Epithelial cell of proximal tubule (primary cell): ENCODE results near the gene NR3C1. TPM values are rescaled to one million over a fixed set of nuclear protein-coding genes. Genes with fewer than 3 reads are reported as not detected.

Experiments used
- DNase-seq: peaks from one replicate; pipeline ENCODE4 v3.0.0-alpha.2; 2011; ENCODE audit warnings: low read depth
- H3K4me3 ChIP-seq: 2 replicates; pipeline ENCODE4 v1.5.1; 2011; ENCODE audit warnings: low read depth, mild to moderate bottlenecking, low read length
- total RNA-seq: library from RNA; depleted of rRNA; stranded (reverse); fragments of >200 nt; gene quantifications from 2 replicates; pipeline ENCODE4 v1.2.3, GENCODE V29; 2015
- TF ChIP-seq, protein P1 (sequence below): conservative IDR thresholded peaks from 2 replicates; pipeline ENCODE4 v1.5.1; 2012; ENCODE audit warnings: low read depth, mild to moderate bottlenecking, low read length

Gene NR3C1
- total RNA-seq, 1 donor from 2014 or later = 14.6 TPM

DNA sequence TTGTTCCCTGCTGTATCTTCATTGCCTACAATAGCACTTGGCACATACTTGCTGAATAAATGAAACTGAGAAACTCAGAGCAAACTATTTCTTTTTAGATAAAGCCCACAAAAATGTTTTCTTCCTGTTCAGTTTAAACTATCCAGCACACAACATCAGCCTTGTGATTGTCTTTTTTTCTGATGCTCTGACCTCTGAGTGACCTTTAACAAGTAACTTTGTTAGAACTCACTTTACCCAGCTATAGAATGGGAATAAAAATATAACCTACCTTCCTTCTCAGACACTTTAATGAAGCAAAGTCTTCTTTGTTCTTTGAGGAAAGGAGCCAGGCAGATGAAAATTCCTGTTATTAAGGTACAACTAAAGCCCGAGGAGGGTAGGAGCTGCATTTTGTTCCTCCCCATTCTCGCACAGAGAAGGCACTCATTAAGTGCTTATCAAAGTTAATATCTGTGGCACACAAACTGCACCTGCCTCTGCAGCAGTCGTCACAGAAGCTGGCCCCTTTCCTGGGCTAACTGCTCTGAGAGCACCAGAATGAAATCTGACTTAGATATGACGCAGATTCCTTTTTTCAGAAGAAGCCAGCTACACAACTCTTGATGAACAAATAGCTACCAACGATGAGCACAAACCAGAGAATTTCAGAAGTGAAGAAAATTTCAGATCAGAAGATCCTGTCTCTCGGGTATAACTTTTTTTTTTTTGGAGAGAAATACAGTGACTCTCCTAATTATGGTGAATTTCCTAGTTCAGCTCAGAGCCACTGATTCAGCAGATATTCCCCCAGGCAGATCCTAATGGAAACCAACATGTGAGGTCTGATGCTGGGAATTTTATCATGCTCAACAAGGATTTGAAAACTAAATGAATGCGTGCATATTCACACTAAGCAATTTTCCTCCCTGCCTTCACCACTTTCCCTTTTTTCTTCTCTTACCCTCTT, 31.0 kb upstream of the NR3C1 start:
- TF ChIP-seq, protein P1, sequence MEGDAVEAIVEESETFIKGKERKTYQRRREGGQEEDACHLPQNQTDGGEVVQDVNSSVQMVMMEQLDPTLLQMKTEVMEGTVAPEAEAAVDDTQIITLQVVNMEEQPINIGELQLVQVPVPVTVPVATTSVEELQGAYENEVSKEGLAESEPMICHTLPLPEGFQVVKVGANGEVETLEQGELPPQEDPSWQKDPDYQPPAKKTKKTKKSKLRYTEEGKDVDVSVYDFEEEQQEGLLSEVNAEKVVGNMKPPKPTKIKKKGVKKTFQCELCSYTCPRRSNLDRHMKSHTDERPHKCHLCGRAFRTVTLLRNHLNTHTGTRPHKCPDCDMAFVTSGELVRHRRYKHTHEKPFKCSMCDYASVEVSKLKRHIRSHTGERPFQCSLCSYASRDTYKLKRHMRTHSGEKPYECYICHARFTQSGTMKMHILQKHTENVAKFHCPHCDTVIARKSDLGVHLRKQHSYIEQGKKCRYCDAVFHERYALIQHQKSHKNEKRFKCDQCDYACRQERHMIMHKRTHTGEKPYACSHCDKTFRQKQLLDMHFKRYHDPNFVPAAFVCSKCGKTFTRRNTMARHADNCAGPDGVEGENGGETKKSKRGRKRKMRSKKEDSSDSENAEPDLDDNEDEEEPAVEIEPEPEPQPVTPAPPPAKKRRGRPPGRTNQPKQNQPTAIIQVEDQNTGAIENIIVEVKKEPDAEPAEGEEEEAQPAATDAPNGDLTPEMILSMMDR = no peak
- H3K4me3 ChIP-seq = peak overlapping the region; percentile 34
- DNase-seq = no peak

DNA sequence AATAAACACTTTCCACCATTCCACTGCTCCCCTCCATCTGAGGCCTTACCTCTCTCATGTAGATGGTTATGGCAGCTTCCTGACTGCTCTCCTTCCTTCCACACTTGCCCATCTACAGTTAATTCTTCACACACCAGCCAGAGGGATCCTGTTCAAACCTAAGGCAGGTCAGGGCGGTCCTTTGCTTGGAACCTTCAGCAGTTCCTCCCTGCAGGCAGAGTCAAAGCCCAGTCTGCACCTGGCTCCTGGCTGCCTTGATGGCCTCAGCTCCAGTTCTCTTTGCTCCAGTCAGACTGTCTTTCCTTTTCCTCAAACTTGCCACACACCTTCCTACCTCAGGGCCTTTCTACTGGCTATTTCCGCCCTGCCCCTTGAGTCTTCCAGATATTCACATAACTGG, 30.2 kb upstream of the NR3C1 start:
- DNase-seq = no peak
- TF ChIP-seq, protein P1 = no peak
- no peak overlapping the region for H3K4me3 ChIP-seq

DNA sequence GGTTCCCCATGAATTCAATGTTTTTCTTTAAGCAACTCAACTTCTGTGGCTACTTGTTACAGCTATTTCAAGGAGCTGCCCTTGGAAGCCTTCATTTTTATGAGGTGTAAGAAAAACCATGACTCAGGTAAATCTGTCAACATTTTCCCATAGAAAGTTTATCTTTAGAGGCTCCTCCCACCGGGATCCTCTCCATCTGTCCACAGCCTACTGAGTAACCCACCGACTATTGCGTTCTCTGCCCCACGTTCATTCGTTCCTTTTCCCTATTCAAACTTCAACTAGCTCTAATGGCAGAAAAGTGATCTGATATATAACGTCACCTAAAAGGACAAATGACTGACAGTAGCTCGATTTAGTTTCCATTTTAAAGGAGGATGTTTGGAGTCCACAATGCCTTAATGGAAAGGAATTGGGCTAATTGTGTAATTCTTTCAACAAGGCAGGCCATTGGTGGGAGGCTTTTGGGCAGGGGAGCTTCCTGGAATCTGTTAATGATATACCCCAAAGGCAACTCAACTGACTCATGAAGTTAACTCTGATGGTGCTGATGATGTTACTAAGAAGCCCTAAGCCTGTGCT, 29.3 kb upstream of the NR3C1 start:
- peak; percentile 46 for DNase-seq
- TF ChIP-seq, protein P1 = no peak
- peak overlapping the region; percentile 38 for H3K4me3 ChIP-seq

DNA sequence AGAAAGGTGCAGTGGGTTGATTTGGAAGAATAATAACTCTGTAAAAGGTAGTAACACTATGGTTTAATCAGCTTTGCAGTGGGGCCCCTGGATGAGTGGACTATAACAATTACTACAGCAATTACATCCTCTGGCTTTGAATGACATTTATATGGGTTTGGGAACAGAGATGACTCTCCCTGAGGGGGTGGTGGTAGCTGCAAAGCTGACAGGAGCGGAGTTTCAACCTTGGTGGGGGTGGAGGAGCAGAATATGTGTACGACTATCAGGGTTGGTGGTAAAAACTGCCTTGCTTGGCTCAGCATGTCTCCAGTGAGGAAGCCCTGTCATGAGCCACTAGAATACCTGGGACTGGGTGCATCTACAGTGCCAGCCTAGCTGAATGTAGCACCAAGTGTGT, 28.3 kb upstream of the NR3C1 start:
- no peak for DNase-seq
- TF ChIP-seq, protein P1 = no peak
- no peak overlapping the region for H3K4me3 ChIP-seq

DNA sequence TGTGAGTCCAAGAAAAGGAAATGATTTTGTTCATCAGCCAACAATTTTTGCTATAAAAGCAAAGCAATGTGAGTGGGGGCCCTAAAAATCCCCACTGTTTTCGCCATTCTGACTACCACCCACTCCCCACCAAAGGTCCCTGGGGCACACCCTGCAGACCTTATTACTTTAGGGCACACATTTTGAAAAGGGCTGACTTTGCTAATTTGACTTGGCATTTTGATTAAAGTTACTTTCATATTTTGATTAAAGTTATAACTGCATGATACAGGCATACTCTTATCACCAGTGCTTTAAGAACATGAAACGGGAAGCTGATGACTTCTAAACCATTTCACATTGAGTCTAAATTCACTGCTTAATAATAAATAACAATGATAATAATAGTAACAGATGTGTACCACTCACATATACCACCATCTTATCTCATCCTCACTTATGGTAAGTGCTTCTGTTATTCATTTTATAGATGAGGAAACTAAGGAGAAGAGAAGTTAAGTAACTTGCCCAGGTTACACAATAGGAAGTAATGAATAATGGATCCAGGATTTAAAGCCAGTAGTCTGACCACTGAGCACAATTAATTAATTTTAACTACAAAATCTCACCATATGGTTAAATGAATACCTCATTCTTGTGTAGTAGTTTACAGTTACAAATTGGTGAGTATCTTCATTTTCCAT, 25.4 kb upstream of the NR3C1 start:
- H3K4me3 ChIP-seq = no peak overlapping the region
- no peak for DNase-seq
- TF ChIP-seq, protein P1 = no peak

DNA sequence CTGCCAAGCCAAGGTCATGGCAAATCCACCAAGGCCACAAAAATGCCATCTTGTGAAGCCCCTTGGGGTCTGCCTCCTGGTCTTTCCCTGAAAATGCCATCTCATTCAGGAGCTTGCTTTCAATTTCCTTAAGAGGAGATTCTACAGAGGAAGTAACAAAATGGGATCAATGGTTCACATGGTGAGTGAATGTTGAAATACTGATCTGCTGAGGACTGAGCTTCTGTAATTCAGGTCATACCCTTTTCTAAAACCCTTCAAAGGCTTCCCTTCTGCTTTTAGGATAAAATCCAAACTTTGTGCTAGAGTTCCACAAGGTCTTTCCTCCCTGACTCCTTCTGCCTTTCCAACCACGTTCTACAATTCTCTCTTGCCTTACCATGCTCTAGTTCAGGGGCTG, 24.7 kb upstream of the NR3C1 start:
- DNase-seq = no peak
- TF ChIP-seq, protein P1 = no peak
- no peak overlapping the region for H3K4me3 ChIP-seq
